Measurements from ENCODE around the gene EYA3.

DNA sequence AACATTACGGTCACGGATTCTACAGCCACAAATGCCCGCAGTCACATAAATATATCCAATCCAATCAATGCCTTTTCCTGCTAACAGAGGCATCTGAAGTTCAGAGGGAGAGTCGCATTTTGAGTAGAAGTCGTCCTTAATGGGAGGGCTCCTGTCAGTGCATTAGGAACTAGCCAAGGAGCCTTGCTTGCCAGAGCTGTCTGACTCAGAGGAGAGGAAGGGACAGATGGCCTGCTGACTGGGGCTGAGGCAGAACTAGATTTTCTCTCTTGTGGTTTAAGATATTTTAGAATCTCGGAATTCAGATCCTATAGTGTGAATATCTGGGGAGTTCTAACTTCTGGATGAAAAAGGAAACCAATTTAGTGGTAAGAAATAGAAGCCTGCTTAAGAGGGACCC is 118.0 kb downstream of the EYA3 start:
- TF ChIP-seq POLR2A (IDR thresholded peaks at IDR 0.05) (no peak), EP300 (IDR thresholded peaks at IDR 0.05) (no peak), POLR2AphosphoS5 (IDR thresholded peaks at IDR 0.05) (no peak)
- TF ChIP-seq, protein P1, sequence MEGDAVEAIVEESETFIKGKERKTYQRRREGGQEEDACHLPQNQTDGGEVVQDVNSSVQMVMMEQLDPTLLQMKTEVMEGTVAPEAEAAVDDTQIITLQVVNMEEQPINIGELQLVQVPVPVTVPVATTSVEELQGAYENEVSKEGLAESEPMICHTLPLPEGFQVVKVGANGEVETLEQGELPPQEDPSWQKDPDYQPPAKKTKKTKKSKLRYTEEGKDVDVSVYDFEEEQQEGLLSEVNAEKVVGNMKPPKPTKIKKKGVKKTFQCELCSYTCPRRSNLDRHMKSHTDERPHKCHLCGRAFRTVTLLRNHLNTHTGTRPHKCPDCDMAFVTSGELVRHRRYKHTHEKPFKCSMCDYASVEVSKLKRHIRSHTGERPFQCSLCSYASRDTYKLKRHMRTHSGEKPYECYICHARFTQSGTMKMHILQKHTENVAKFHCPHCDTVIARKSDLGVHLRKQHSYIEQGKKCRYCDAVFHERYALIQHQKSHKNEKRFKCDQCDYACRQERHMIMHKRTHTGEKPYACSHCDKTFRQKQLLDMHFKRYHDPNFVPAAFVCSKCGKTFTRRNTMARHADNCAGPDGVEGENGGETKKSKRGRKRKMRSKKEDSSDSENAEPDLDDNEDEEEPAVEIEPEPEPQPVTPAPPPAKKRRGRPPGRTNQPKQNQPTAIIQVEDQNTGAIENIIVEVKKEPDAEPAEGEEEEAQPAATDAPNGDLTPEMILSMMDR (IDR thresholded peaks at IDR 0.05), result no peak

All from gastroesophageal sphincter (tissue), 3 donors.